Keratinocyte (primary cell): ENCODE results near the gene IL10RA. TPM values are rescaled to one million over a fixed set of nuclear protein-coding genes. Genes with fewer than 3 reads are reported as not detected.

ENCODE experiments used
- DNase-seq: peaks from one replicate; pipeline ENCODE4 v3.0.0-alpha.2; 2011; ENCODE audit warnings: low read depth, missing footprints, low spot score
- FAIRE-seq: peaks from 2 replicates; lab custom pipeline; 2011; peaks lifted over from hg19 to GRCh38; lab: Jason Lieb, UNC
- H2AFZ ChIP-seq: 2 replicates; pipeline ENCODE4 v1.6.0; 2012; ENCODE audit warnings: low read length, control low read depth, inconsistent platforms; ENCODE audit not compliant: control insufficient read depth
- H3K27ac ChIP-seq: 2 replicates; pipeline ENCODE4 v1.5.1; 2011; ENCODE audit warnings: low read length; ENCODE audit not compliant: control insufficient read depth, insufficient read depth
- H3K27me3 ChIP-seq: 3 replicates; pipeline ENCODE4 v1.6.0; 2011; ENCODE audit warnings: low read length; ENCODE audit not compliant: control insufficient read depth, insufficient read depth; ENCODE audit errors: extremely low read depth
- H3K36me3 ChIP-seq, 2 experiments: 2 replicates in 1 of 2; 3 replicates in 1 of 2; pipeline ENCODE4 v1.5.1; 2011; ENCODE audit warnings: low read length in 2 of 2, mild to moderate bottlenecking in 1 of 2; ENCODE audit not compliant: control insufficient read depth in 2 of 2, insufficient read depth in 2 of 2; ENCODE audit errors: extremely low read depth in 1 of 2
- H3K4me1 ChIP-seq: 3 replicates; pipeline ENCODE4 v1.5.1; 2011; ENCODE audit warnings: low read length; ENCODE audit not compliant: control insufficient read depth, insufficient read depth; ENCODE audit errors: extremely low read depth
- H3K4me2 ChIP-seq: 3 replicates; pipeline ENCODE4 v1.6.0; 2011; ENCODE audit warnings: low read depth, low read length; ENCODE audit not compliant: control insufficient read depth, insufficient read depth; ENCODE audit errors: extremely low read depth
- H3K4me3 ChIP-seq, 3 experiments: fragments of 200-600 bp in 1 of 3; sonication (generic) in 1 of 3; 2 replicates in 2 of 3; 3 replicates in 1 of 3; pipeline ENCODE4 v1.5.1; 2011 to 2016; ENCODE audit warnings: low read length in 3 of 3, mild to moderate bottlenecking in 3 of 3, control low read depth in 2 of 3, inconsistent platforms in 1 of 3, low read depth in 1 of 3, mixed read lengths in 1 of 3, mixed run types in 1 of 3, moderate library complexity in 1 of 3; ENCODE audit not compliant: control insufficient read depth in 2 of 3, insufficient read depth in 2 of 3; ENCODE audit errors: extremely low read depth in 1 of 3
- H3K79me2 ChIP-seq: 2 replicates; pipeline ENCODE4 v1.6.0; 2012; ENCODE audit warnings: low read length; ENCODE audit not compliant: control insufficient read depth, insufficient read depth
- H3K9ac ChIP-seq: 3 replicates; pipeline ENCODE4 v1.6.0; 2011; ENCODE audit warnings: low read length; ENCODE audit not compliant: control insufficient read depth, insufficient read depth; ENCODE audit errors: extremely low read depth
- H3K9me1 ChIP-seq: 3 replicates; pipeline ENCODE4 v1.6.0; 2011; ENCODE audit warnings: low read length; ENCODE audit not compliant: control insufficient read depth, insufficient read depth; ENCODE audit errors: extremely low read depth
- H3K9me3 ChIP-seq: 2 replicates; pipeline ENCODE4 v1.5.1; 2012; ENCODE audit warnings: low read depth, low read length; ENCODE audit not compliant: control insufficient read depth
- H4K20me1 ChIP-seq: 3 replicates; pipeline ENCODE4 v1.6.0; 2011; ENCODE audit warnings: low read length; ENCODE audit not compliant: control insufficient read depth, insufficient read depth; ENCODE audit errors: extremely low read depth
- EZH2 ChIP-seq: IDR thresholded peaks from one replicate; pipeline ENCODE4 v1.6.1; 2012; ENCODE audit warnings: inconsistent platforms, mild to moderate bottlenecking, low read length, moderate library complexity
- dilution Hi-C: fragments of 300-500 bp; cut with MboI; formaldehyde crosslinking; loops from one replicate; pipeline ENCODE4 v1.7.0; 2020; ENCODE audit warnings: low sequenced_read_pairs; ENCODE audit not compliant: extremely low pct_ligation_motif_present
- polyA plus RNA-seq, 5 experiments: library from polyadenylated mRNA; depleted of rRNA in 3 of 5; stranded (reverse) in 3 of 5; stranded (forward) in 1 of 5; unstranded in 1 of 5; fragments of >200 nt; gene quantifications; 1 replicate in 1 of 5; 2 replicates in 3 of 5; 3 replicates in 1 of 5; pipeline versions ENCODE4 v1.2.1 to v1.2.3, GENCODE V29; 2011 to 2012; ENCODE audit warnings: missing spikeins in 2 of 5, low read depth in 1 of 5, low replicate concordance in 1 of 5
- TF ChIP-seq, protein P1 (sequence below), 3 experiments: IDR thresholded peaks in 1 of 3; conservative IDR thresholded peaks in 1 of 3; optimal IDR thresholded peaks in 1 of 3; 2 replicates in 2 of 3; 3 replicates in 1 of 3; pipeline versions ENCODE3 to v1.5.1; 2011; ENCODE audit warnings: low read length in 3 of 3, mild to moderate bottlenecking in 3 of 3, moderate library complexity in 2 of 3, control low read depth in 1 of 3, inconsistent platforms in 1 of 3; ENCODE audit not compliant: insufficient read depth in 2 of 3; ENCODE audit errors: extremely low read depth in 1 of 3

The IL10RA gene
- polyA plus RNA-seq, 1 donor (not counting 4 experiments of a cell fraction or from before 2014, with no cell fraction given) = 0.04 TPM

DNA sequence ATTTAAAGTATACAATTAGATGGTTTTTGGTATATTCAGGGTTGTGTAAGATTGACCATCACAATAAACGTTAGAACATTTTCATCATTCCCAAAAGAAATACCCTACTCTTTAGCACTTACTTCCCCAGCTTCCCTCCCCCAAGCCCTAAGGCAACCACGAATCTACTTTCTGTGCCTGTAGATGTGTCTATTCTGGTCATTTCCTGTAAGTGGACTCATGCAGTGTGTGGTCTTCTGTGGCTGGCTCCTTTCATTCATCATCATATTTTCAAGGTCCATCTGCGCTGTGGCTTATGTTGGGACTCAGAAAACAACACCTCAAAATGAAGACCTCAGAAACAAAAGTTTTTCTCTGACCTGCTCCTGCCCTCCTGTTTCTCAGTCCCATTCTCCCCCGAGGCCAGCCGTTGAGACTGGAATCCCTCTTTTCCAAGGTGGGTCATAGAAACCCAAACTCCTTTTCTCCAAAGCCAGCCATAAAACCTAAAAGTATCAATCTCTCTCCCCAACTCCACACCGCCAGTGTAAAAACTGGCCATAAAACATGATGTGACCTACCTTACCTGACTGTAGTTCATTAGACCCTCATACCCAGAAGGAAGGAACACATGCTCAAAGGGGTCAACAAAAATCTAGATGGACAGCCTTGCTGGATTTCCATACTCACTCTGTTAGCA, 44.1 kb upstream of the IL10RA start:
- no peak for DNase-seq
- Histone ChIP-seq H3K36me3 (no peaks in the 10 kb centered on the region), H3K4me1 (peaks cover 17% of the 10 kb centered on the region), H3K9ac (no peak overlapping the region), H3K4me3 (no peak overlapping the region), H3K27ac (no peak overlapping the region), H3K27me3 (no peaks in the 10 kb centered on the region), H2AFZ (no peak overlapping the region), H3K9me1 (no peaks in the 10 kb centered on the region), H4K20me1 (no peaks in the 10 kb centered on the region), H3K4me2 (no peak overlapping the region), H3K79me2 (no peaks in the 10 kb centered on the region), H3K9me3 (no peaks in the 10 kb centered on the region)
- TF ChIP-seq, protein P1, sequence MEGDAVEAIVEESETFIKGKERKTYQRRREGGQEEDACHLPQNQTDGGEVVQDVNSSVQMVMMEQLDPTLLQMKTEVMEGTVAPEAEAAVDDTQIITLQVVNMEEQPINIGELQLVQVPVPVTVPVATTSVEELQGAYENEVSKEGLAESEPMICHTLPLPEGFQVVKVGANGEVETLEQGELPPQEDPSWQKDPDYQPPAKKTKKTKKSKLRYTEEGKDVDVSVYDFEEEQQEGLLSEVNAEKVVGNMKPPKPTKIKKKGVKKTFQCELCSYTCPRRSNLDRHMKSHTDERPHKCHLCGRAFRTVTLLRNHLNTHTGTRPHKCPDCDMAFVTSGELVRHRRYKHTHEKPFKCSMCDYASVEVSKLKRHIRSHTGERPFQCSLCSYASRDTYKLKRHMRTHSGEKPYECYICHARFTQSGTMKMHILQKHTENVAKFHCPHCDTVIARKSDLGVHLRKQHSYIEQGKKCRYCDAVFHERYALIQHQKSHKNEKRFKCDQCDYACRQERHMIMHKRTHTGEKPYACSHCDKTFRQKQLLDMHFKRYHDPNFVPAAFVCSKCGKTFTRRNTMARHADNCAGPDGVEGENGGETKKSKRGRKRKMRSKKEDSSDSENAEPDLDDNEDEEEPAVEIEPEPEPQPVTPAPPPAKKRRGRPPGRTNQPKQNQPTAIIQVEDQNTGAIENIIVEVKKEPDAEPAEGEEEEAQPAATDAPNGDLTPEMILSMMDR (optimal IDR thresholded peaks at IDR 0.05 in 1 of 3, IDR thresholded peaks at IDR 0.05 in 1 of 3, conservative IDR thresholded peaks at IDR 0.05 in 1 of 3; ENCODE audit: extremely low read depth in 1 of 3, insufficient read depth in 2 of 3, low read length in 3 of 3) = no peak
- no peak for TF ChIP-seq EZH2
- dilution Hi-C loops = no loop called here
- FAIRE-seq = no peak

DNA sequence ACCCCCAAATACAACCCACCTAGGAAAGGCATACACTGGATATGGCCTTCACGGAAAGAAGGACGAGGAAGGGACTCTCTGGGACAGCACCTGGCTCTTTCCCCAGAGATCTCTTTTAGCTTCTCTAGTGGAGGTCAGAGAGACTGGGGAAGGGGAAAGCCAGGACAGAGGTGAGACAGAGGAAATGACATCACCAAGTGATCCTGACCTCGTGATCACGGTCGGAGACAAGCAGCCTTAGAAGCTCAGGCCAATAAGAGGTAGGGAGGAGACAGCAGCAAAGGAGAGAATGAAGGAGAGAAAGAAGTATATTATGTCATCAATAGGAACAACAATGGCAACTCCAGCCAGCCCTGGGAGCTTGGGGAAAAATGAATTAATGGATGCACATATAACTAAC, 41.6 kb upstream of the IL10RA start:
- no peak for FAIRE-seq
- peaks cover 17% of the 10 kb centered on the region for H3K4me1 ChIP-seq
- H4K20me1 ChIP-seq = no peaks in the 10 kb centered on the region
- H2AFZ ChIP-seq = no peak overlapping the region
- H3K9me3 ChIP-seq = no peaks in the 10 kb centered on the region
- no peak overlapping the region for H3K4me2 ChIP-seq
- no peaks in the 10 kb centered on the region for H3K27me3 ChIP-seq
- H3K27ac ChIP-seq = no peak overlapping the region
- H3K79me2 ChIP-seq = no peaks in the 10 kb centered on the region
- H3K4me3 ChIP-seq = no peak overlapping the region
- no peak for DNase-seq
- no peaks in the 10 kb centered on the region for H3K9me1 ChIP-seq
- no peaks in the 10 kb centered on the region for H3K36me3 ChIP-seq
- H3K9ac ChIP-seq = no peak overlapping the region
- dilution Hi-C loops = no loop called here
- TF ChIP-seq EZH2 = no peak
- TF ChIP-seq, protein P1 (optimal IDR thresholded peaks at IDR 0.05 in 1 of 3, IDR thresholded peaks at IDR 0.05 in 1 of 3, conservative IDR thresholded peaks at IDR 0.05 in 1 of 3; ENCODE audit: extremely low read depth in 1 of 3, insufficient read depth in 2 of 3, low read length in 3 of 3) = no peak
